NB4 (cell line): ENCODE data around the gene PARP12.

Experiments
- MYC ChIP-seq: IDR thresholded peaks from 2 replicates; pipeline ENCODE4 v1.6.1; 2011; ENCODE audit warnings: low read depth, low read length
- POLR2A ChIP-seq: IDR thresholded peaks from 2 replicates; pipeline ENCODE4 v1.6.1; 2011; ENCODE audit warnings: mild to moderate bottlenecking; ENCODE audit not compliant: insufficient read length; ENCODE audit errors: extremely low read depth
- TF ChIP-seq, protein P1 (sequence below): IDR thresholded peaks from one replicate; pipeline ENCODE4 v1.5.1; 2012; ENCODE audit warnings: low read depth, low read length
- TF ChIP-seq, protein P2 (sequence below): IDR thresholded peaks from 2 replicates; pipeline ENCODE4 v1.6.1; 2011; ENCODE audit warnings: low read depth, low read length

DNA sequence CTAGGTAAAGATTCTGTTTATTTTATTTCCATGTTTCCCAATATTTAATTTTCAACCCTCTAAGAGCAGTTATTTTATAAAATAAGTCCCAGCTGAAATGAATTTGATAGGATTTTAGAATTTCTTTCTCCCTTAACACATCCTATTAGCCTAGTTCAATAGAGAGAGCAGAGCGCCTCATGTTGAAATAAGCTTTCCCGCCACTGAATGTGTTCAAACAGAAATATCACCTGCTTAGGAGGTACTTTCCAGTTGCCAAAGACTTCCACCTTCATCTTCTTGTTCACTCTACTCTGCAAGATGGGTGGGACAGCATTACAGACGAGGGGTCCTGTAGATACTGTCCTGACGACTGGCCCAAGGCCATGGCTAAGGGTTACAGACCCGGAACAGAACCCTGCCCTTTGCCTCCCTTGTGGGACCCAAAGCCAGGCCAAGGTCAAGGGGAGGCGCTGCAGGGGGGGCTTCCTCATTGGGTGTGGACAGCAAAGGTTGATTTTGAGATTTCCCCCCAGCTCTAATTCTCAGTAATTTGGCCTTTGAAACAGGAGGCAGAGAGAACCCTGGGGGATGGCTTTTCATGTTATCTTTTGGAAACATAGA is 62.0 kb downstream of the PARP12 start:
- TF ChIP-seq POLR2A = no peak
- TF ChIP-seq, protein P1, sequence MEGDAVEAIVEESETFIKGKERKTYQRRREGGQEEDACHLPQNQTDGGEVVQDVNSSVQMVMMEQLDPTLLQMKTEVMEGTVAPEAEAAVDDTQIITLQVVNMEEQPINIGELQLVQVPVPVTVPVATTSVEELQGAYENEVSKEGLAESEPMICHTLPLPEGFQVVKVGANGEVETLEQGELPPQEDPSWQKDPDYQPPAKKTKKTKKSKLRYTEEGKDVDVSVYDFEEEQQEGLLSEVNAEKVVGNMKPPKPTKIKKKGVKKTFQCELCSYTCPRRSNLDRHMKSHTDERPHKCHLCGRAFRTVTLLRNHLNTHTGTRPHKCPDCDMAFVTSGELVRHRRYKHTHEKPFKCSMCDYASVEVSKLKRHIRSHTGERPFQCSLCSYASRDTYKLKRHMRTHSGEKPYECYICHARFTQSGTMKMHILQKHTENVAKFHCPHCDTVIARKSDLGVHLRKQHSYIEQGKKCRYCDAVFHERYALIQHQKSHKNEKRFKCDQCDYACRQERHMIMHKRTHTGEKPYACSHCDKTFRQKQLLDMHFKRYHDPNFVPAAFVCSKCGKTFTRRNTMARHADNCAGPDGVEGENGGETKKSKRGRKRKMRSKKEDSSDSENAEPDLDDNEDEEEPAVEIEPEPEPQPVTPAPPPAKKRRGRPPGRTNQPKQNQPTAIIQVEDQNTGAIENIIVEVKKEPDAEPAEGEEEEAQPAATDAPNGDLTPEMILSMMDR = no peak
- TF ChIP-seq MYC = no peak
- TF ChIP-seq, protein P2, sequence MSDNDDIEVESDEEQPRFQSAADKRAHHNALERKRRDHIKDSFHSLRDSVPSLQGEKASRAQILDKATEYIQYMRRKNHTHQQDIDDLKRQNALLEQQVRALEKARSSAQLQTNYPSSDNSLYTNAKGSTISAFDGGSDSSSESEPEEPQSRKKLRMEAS = no peak
